Transverse colon (tissue), 4 donors: Measurements from ENCODE around the gene GABRB1. TPM values are rescaled to one million over a fixed set of nuclear protein-coding genes. Genes with fewer than 3 reads are reported as not detected.

Source experiments
- DNase-seq: peaks from one replicate; pipeline ENCODE4 v3.0.0-alpha.2; 2019
- H3K27ac ChIP-seq, 4 donors: fragments of 200-600 bp; sonication (generic); 2 replicates each; pipeline ENCODE4 v1.5.1; 2016 to 2018; ENCODE audit warnings: inconsistent platforms in 4 of 4
- H3K27me3 ChIP-seq: fragments of 200-600 bp; sonication (generic); 2 replicates; pipeline ENCODE4 v1.5.1; 2017; ENCODE audit warnings: inconsistent platforms
- H3K36me3 ChIP-seq, 4 donors: fragments of 200-600 bp; sonication (generic); 2 replicates each; pipeline ENCODE4 v1.5.1; 2017 to 2019; ENCODE audit warnings: inconsistent platforms in 4 of 4
- H3K4me1 ChIP-seq, 4 donors: fragments of 200-600 bp; sonication (generic); 2 replicates each; pipeline ENCODE4 v1.5.1; 2017 to 2020; ENCODE audit warnings: inconsistent platforms in 4 of 4
- H3K4me3 ChIP-seq, 4 donors: fragments of 200-600 bp; sonication (generic); 1 replicate in 1 of 4; 2 replicates in 3 of 4; pipeline versions ENCODE4 v1.5.1 to v1.6.1; 2017 to 2019; ENCODE audit warnings: inconsistent platforms in 4 of 4
- H3K9me3 ChIP-seq, 2 donors: fragments of 200-600 bp; sonication (generic); 2 replicates each; pipeline ENCODE4 v1.5.1; 2017 to 2019; ENCODE audit warnings: inconsistent platforms in 2 of 2
- EP300 ChIP-seq: sonication (generic); formaldehyde crosslinking; IDR thresholded peaks from one replicate; pipeline ENCODE4 v1.6.1; 2017; ENCODE audit warnings: antibody characterized with exemption, low read depth
- POLR2A ChIP-seq: fragments of 450-650 bp; IDR thresholded peaks from one replicate; pipeline ENCODE4 v1.6.1; 2016; ENCODE audit warnings: antibody characterized with exemption, mild to moderate bottlenecking, moderate library complexity
- POLR2AphosphoS5 ChIP-seq, 3 donors: sonication (generic); formaldehyde crosslinking; IDR thresholded peaks; one replicate each; pipeline ENCODE4 v1.6.1; 2016; ENCODE audit warnings: antibody characterized with exemption in 3 of 3
- WGBS, 2 donors: methylation state at CpG; one replicate each; pipeline ENCODE4 v1.1.5; 2018; ENCODE audit warnings: low coverage in 1 of 2; 5-methylcytosine and 5-hydroxymethylcytosine counted together
- in situ Hi-C, 4 donors: fragments of 200-750 bp; cut with MboI; loops; one replicate each; pipeline versions ENCODE4 v1.15.0 to v1.15.1; 2017; ENCODE audit warnings: low sequenced_read_pairs in 3 of 4, low pct_ligation_motif_present in 1 of 4, low pct_unique_long_range_greater_than_20kb in 1 of 4
- intact Hi-C: fragments of 100-400 bp; cut with DNase I; formaldehyde crosslinking; loops from one replicate; pipeline ENCODE4 v1.15.1; 2023; ENCODE audit warnings: low total_unique reads
- total RNA-seq, 4 donors: library from RNA; depleted of rRNA; stranded (reverse); fragments of >200 nt; gene quantifications; one replicate each; pipeline ENCODE4 v1.1.0, GENCODE V29; 2016
- TF ChIP-seq, protein P1 (sequence below), 5 experiments: fragments of 200-600 bp in 3 of 5; fragments of 450-650 bp in 2 of 5; sonication (generic) in 3 of 5; IDR thresholded peaks; 1 replicate in 2 of 5; 2 replicates in 3 of 5; pipeline ENCODE4 v1.5.1; 2016 to 2017; ENCODE audit warnings: antibody characterized with exemption in 5 of 5, inconsistent platforms in 3 of 5, mild to moderate bottlenecking in 2 of 5, moderate library complexity in 1 of 5

GABRB1 gene
- total RNA-seq, 4 donors from 2014 or later = 0.14 to 19.7 (median 0.48) TPM; not detected in 1

DNA sequence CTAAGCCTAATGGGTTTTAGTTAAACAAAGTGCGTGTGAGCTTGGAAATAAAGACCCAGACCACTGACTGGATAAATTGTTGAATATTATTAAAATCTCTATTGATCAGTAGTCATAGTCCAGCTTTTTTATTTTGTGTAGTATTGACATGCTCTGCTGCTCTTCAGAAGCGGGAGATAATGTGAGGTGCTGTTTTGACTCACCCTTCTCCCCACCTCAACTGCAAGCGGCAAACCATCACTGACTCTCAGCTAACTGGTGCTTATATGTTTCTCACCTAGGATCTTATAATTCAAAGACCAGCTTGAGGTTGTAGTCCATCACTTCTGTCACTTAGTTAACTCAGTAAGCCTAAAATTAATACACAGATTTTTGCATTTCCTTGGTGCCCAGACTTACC lies 359.9 kb downstream of the GABRB1 start:
- 79 to 100% methylated on average over 1 to 3 of the region's 3 CpGs for WGBS, 2 donors
- Histone ChIP-seq H3K9me3 (no peaks in the 10 kb centered on the region), H3K36me3 (no peaks in the 10 kb centered on the region), H3K27me3 (no peaks in the 10 kb centered on the region), H3K27ac (no peak overlapping the region), H3K4me1 (no peaks in the 10 kb centered on the region), H3K4me3 (no peak overlapping the region)
- in situ Hi-C loops (loop anchor here in 1 of 4 donors (25.0 kb wide), 1 partner anchor 529 kb away; no protein-coding TSS in a partner anchor), intact Hi-C loops (no loop called here)
- DNase-seq = no peak
- TF ChIP-seq, protein P1, sequence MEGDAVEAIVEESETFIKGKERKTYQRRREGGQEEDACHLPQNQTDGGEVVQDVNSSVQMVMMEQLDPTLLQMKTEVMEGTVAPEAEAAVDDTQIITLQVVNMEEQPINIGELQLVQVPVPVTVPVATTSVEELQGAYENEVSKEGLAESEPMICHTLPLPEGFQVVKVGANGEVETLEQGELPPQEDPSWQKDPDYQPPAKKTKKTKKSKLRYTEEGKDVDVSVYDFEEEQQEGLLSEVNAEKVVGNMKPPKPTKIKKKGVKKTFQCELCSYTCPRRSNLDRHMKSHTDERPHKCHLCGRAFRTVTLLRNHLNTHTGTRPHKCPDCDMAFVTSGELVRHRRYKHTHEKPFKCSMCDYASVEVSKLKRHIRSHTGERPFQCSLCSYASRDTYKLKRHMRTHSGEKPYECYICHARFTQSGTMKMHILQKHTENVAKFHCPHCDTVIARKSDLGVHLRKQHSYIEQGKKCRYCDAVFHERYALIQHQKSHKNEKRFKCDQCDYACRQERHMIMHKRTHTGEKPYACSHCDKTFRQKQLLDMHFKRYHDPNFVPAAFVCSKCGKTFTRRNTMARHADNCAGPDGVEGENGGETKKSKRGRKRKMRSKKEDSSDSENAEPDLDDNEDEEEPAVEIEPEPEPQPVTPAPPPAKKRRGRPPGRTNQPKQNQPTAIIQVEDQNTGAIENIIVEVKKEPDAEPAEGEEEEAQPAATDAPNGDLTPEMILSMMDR (IDR thresholded peaks at IDR 0.05) = no peak
- TF ChIP-seq POLR2AphosphoS5 (IDR thresholded peaks at IDR 0.05) = no peak
- no peak for TF ChIP-seq EP300
- TF ChIP-seq POLR2A = no peak

DNA sequence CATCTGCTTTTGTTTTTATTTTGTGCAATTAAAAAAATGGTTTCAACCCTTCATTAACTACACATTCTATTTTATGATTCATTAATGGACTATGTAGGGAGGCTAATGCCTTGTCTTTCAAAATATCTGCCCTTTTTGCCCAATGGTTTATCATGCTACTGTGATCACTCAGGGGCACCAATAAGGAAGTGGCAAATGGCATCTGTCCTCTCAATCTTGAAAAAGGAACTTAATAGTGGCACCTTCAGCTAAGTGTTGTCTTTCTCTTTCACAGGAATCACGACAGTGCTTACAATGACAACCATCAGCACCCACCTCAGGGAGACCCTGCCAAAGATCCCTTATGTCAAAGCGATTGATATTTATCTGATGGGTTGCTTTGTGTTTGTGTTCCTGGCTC lies 375.0 kb downstream of the GABRB1 start:
- TF ChIP-seq EP300 = no peak
- TF ChIP-seq POLR2A = no peak
- TF ChIP-seq, protein P1 (IDR thresholded peaks at IDR 0.05) = no peak
- TF ChIP-seq POLR2AphosphoS5 (IDR thresholded peaks at IDR 0.05) = no peak

DNA sequence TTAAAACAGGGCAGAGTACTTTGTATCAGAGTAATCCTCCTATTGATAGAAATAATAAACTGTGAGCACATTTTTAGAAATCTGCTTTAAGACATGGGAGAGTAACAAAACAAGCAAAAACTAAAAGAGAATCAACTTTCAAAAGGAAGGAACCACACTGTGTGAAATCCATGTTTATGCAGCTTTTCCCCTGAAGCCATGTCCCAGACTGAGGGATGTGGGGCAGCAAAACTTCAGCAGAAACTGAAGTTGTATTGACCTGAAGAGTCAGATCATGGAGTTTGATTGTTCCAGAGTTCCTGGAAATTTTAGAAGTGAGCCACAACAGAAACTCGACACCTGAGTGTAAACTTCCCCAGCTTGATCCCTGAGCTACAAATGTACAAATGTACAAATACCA lies 378.9 kb downstream of the GABRB1 start:
- Histone ChIP-seq H3K9me3 (no peaks in the 10 kb centered on the region), H3K27me3 (no peaks in the 10 kb centered on the region), H3K36me3 (no peaks in the 10 kb centered on the region), H3K27ac (no peak overlapping the region), H3K4me1 (no peaks in the 10 kb centered on the region), H3K4me3 (no peak overlapping the region)
- intact Hi-C loops = no loop called here
- in situ Hi-C loops = no loop called here
- 59 to 60% methylated on average over 1 of the region's 1 CpG for WGBS, 2 donors
- TF ChIP-seq, protein P1 (IDR thresholded peaks at IDR 0.05) = no peak
- no peak for DNase-seq

More for the DNA sequence above, 375.0 kb downstream of the GABRB1 start:
- intact Hi-C loops = no loop called here
- no peak for DNase-seq
- Histone ChIP-seq H3K9me3 (no peaks in the 10 kb centered on the region), H3K36me3 (no peaks in the 10 kb centered on the region), H3K4me3 (no peak overlapping the region), H3K27me3 (no peaks in the 10 kb centered on the region), H3K27ac (no peak overlapping the region), H3K4me1 (no peaks in the 10 kb centered on the region)
- in situ Hi-C loops = no loop called here
- 84% methylated on average over 2 of the region's 2 CpGs for WGBS, 2 donors

DNA sequence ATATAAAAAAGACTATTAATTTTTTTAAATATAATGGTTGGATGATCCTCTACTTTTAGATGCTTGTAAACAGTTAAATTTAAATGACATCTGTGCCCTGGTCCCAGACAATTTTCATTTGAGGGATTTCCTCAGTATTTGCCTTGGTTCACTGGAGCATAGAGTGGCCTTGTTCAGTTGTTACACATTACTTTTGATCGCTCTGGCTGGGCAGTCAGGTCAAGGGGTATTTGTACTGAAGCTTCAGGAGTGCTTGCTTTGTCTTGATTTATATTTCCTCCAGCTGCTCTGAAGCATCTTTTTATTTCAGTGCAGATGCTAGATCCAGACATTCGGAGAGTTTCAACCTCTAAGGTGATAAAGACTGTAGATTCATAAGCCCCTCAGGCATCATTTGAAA lies 382.2 kb downstream of the GABRB1 start:
- WGBS, 2 donors = 66% methylated on average over 2 of the region's 2 CpGs; no CpG with 5 or more reads in 1 of the 2 donors
- Histone ChIP-seq H3K9me3 (no peaks in the 10 kb centered on the region), H3K4me1 (no peaks in the 10 kb centered on the region), H3K27me3 (no peaks in the 10 kb centered on the region), H3K27ac (no peak overlapping the region), H3K36me3 (no peaks in the 10 kb centered on the region), H3K4me3 (no peak overlapping the region)
- in situ Hi-C loops (no loop called here), intact Hi-C loops (no loop called here)
- TF ChIP-seq EP300 = no peak
- DNase-seq = no peak

DNA sequence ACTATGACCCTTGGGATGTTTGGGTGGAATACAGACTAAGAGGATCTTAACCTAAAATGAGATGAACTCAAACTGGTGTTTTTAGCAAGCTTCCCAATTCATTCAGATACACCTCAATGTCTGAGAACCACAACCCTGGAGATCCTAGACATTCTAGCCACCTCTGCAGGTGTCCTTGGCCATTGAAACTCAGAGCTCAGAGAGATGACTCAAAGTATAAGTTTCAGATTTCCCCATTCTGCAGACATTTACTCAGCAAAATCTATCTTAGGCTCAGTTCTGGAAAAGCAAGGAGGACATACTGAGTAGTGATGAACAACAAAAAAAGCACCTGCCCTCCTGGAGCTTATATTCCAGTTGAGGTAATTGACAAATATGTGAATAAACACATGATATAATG lies 384.4 kb downstream of the GABRB1 start:
- no peaks in the 10 kb centered on the region for H3K36me3 ChIP-seq
- no peaks in the 10 kb centered on the region for H3K9me3 ChIP-seq
- H3K4me3 ChIP-seq = no peak overlapping the region
- intact Hi-C loops = no loop called here
- in situ Hi-C loops = no loop called here
- no peak overlapping the region for H3K27ac ChIP-seq
- no peaks in the 10 kb centered on the region for H3K27me3 ChIP-seq
- no peak for TF ChIP-seq EP300
- TF ChIP-seq POLR2A = no peak
- no peak for TF ChIP-seq POLR2AphosphoS5 (IDR thresholded peaks at IDR 0.05)
- TF ChIP-seq, protein P1 (IDR thresholded peaks at IDR 0.05) = no peak
- no peak for DNase-seq
- no peaks in the 10 kb centered on the region for H3K4me1 ChIP-seq
